ENCODE data around the gene CD160.
"Not testable (repeated sequence)": the region's sequence is repeated elsewhere in the genome, so short reads cannot be mapped to it uniquely, and the experiment has no call there.

The CD160 gene, protein sequence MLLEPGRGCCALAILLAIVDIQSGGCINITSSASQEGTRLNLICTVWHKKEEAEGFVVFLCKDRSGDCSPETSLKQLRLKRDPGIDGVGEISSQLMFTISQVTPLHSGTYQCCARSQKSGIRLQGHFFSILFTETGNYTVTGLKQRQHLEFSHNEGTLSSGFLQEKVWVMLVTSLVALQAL

DNA sequence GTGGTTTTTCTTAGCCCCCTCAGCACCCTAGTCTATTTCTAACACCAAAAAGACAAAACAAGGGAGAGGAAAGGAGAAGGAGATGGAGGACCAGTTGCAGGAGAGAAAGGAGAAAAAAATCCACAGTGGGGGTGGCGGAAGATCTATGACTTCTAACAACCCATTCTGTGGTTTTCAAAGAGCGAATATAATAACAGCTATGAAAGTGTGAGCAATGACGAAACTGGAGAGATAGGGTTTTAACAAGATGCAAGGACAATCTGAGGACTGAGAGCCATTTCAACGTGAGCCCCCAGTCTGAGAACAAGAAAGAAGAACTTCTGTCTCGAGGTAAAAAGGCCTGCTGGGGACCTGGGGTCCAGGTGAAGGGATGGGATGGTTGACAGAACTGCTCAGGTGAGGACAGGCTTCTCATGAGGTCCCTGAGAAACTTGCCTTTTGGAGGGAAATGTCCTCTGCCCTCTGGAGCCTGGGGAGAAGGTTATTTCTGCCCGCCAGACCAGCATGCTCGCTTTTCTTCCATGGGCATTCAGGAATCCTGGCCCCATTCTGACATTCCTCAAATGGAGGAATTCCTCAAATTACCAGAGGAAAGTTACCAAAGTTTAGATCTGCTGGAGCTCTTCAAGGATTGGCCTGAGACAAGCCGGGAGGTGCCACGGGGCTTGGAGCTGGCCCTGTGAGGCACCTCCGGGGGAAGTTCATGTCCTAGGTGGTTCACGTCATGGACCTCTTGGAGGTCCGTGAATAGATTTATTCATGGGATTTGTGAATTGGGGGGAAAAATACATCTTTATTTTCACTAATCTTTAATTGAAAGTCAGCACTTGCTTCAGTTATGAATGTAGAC, at the start of gene CD160:
TSS of gene CD160 (plus strand) at position 270 of the 850 bp plus-strand sequence. CDS start 8,829 bp downstream, outside the sequence.
- no peak within 1 kb of the TSS for H3K4me3 ChIP-seq (ENCODE audit: low read depth, low read length)
- POLR2A ChIA-PET: interaction anchor here (1.2 kb wide), 1 partner anchor 126 kb away, joined by 3 read pairs; the partner anchor contains the start of gene NUDT17
- DNase-seq (ENCODE audit: low read depth, low spot score): no peak
- no peak for TF ChIP-seq CTCF (IDR thresholded peaks at IDR 0.05; ENCODE audit: insufficient read depth, low read length, missing control alignments)
- CTCF ChIA-PET: interaction anchor here (0.9 to 4.8 kb wide), 8 partner anchors 10 to 115 kb away, joined by 3 to 53 read pairs (median 29); partner anchors contain the start of gene PDZK1

DNA sequence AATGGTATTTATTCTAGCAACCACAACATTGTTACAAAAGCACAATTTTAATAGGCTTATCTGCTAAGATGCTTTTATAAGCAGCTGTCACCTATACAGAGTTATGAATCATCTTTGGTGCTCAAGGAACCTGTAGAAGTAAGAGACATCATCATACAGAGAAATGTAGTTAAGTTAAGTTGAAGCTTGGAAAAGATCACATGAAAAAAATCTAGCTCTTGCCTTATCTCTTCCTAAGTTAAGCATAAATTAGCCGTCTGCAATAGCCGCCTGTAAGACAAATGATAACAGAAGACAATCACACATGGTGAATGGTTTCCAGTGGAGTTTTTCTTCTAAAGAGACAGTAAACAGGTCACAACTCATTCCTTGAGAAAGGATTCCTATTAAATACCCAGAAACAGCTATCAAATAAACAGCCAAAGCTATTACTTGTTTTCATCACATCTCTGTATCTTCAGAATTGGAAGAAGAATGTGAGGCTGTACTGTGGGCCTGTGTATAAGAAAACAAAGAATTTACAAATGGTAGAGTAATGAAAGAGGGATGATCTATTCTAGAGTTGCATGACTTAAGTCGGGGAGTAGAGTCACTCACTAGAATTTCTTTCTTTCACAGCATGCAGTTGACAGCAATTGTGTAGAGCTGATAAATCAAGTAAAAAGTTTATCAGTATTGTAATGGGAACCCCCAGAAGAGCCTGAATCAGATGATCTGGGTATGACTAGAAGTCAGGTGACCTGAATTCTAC, 48.1 kb upstream of the CD160 start:
- H3K4me3 ChIP-seq (ENCODE audit: low read depth, low read length); POLR2A ChIA-PET; CTCF ChIA-PET; DNase-seq (ENCODE audit: low read depth, low spot score): not testable (repeated sequence)

- DNase-seq (ENCODE audit: low read depth, low spot score); H3K4me3 ChIP-seq (ENCODE audit: low read depth, low read length); CTCF ChIA-PET; POLR2A ChIA-PET: not testable (repeated sequence)
Observed at GRCh38 chr1:145673217-145673616, 46.1 kb upstream of the CD160 start.

GRCh38 chr1:145684858-145685257, 34.4 kb upstream of the CD160 start:
- DNase-seq (ENCODE audit: low read depth, low spot score); CTCF ChIA-PET; POLR2A ChIA-PET; H3K4me3 ChIP-seq (ENCODE audit: low read depth, low read length): not testable (repeated sequence)

- CTCF ChIA-PET; H3K4me3 ChIP-seq (ENCODE audit: low read depth, low read length); DNase-seq (ENCODE audit: low read depth, low spot score); POLR2A ChIA-PET: not testable (repeated sequence)
Observed at GRCh38 chr1:145686078-145686477, 33.2 kb upstream of the CD160 start.

DNA sequence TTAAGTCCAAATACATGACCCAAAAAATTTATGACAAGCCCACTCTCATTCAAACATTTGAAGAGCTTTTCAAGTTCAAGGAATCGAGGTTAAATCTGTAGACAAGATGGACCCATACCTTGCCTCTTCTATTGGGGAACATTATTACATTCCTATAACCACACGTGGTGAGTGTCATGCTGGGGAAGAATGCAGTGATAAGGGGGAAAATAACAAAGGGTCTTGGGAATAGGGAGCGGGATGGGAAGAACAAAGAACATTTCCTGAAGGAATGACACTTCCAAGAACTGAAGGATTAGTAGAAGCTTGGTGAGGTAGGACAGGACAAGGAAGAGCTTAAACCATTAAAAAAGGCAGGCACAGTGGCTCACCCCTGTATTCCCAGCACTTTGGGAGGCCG, 31.0 kb upstream of the CD160 start:
- no peak for TF ChIP-seq CTCF (IDR thresholded peaks at IDR 0.05; ENCODE audit: insufficient read depth, low read length, missing control alignments)
- POLR2A ChIA-PET: no interaction called here
- CTCF ChIA-PET: interaction anchor here (0.6 kb wide), 1 partner anchor 49 kb away, joined by 3 read pairs; no protein-coding TSS in a partner anchor
- H3K4me3 ChIP-seq (ENCODE audit: low read depth, low read length): no peak overlapping the region
- DNase-seq (ENCODE audit: low read depth, low spot score): no peak

- no peak for DNase-seq (ENCODE audit: low read depth, low spot score)
- ChIA-PET POLR2A (no interaction called here), CTCF (interaction anchor here (0.6 kb wide), 1 partner anchor 49 kb away, joined by 3 read pairs; no protein-coding TSS in a partner anchor)
- TF ChIP-seq CTCF (IDR thresholded peaks at IDR 0.05; ENCODE audit: insufficient read depth, low read length, missing control alignments): no peak
- H3K4me3 ChIP-seq (ENCODE audit: low read depth, low read length): no peak overlapping the region
Observed at GRCh38 chr1:145688924-145689323, 30.4 kb upstream of the CD160 start.

GRCh38 chr1:145689922-145690321, 29.4 kb upstream of the CD160 start:
- ChIA-PET POLR2A (no interaction called here), CTCF (no interaction called here)
- TF ChIP-seq CTCF (IDR thresholded peaks at IDR 0.05; ENCODE audit: insufficient read depth, low read length, missing control alignments): no peak
- no peak for DNase-seq (ENCODE audit: low read depth, low spot score)
- no peak overlapping the region for H3K4me3 ChIP-seq (ENCODE audit: low read depth, low read length)
